Transverse colon (tissue), 4 donors: Measurements from ENCODE around the gene ACSL4. TPM values are rescaled to one million over a fixed set of nuclear protein-coding genes. Genes with fewer than 3 reads are reported as not detected.

Experiments
- DNase-seq: peaks from one replicate; pipeline ENCODE4 v3.0.0-alpha.2; 2019
- H3K27ac ChIP-seq, 4 donors: fragments of 200-600 bp; sonication (generic); 2 replicates each; pipeline ENCODE4 v1.5.1; 2016 to 2018; ENCODE audit warnings: inconsistent platforms in 4 of 4
- H3K27me3 ChIP-seq: fragments of 200-600 bp; sonication (generic); 2 replicates; pipeline ENCODE4 v1.5.1; 2017; ENCODE audit warnings: inconsistent platforms
- H3K36me3 ChIP-seq, 4 donors: fragments of 200-600 bp; sonication (generic); 2 replicates each; pipeline ENCODE4 v1.5.1; 2017 to 2019; ENCODE audit warnings: inconsistent platforms in 4 of 4
- H3K4me1 ChIP-seq, 4 donors: fragments of 200-600 bp; sonication (generic); 2 replicates each; pipeline ENCODE4 v1.5.1; 2017 to 2020; ENCODE audit warnings: inconsistent platforms in 4 of 4
- H3K4me3 ChIP-seq, 4 donors: fragments of 200-600 bp; sonication (generic); 1 replicate in 1 of 4; 2 replicates in 3 of 4; pipeline versions ENCODE4 v1.5.1 to v1.6.1; 2017 to 2019; ENCODE audit warnings: inconsistent platforms in 4 of 4
- H3K9me3 ChIP-seq, 2 donors: fragments of 200-600 bp; sonication (generic); 2 replicates each; pipeline ENCODE4 v1.5.1; 2017 to 2019; ENCODE audit warnings: inconsistent platforms in 2 of 2
- EP300 ChIP-seq: sonication (generic); formaldehyde crosslinking; IDR thresholded peaks from one replicate; pipeline ENCODE4 v1.6.1; 2017; ENCODE audit warnings: antibody characterized with exemption, low read depth
- POLR2A ChIP-seq: fragments of 450-650 bp; IDR thresholded peaks from one replicate; pipeline ENCODE4 v1.6.1; 2016; ENCODE audit warnings: antibody characterized with exemption, mild to moderate bottlenecking, moderate library complexity
- POLR2AphosphoS5 ChIP-seq, 3 donors: sonication (generic); formaldehyde crosslinking; IDR thresholded peaks; one replicate each; pipeline ENCODE4 v1.6.1; 2016; ENCODE audit warnings: antibody characterized with exemption in 3 of 3
- WGBS, 2 donors: methylation state at CpG; one replicate each; pipeline ENCODE4 v1.1.5; 2018; ENCODE audit warnings: low coverage in 1 of 2; 5-methylcytosine and 5-hydroxymethylcytosine counted together
- in situ Hi-C, 4 donors: fragments of 200-750 bp; cut with MboI; loops; one replicate each; pipeline versions ENCODE4 v1.15.0 to v1.15.1; 2017; ENCODE audit warnings: low sequenced_read_pairs in 3 of 4, low pct_ligation_motif_present in 1 of 4, low pct_unique_long_range_greater_than_20kb in 1 of 4
- intact Hi-C: fragments of 100-400 bp; cut with DNase I; formaldehyde crosslinking; loops from one replicate; pipeline ENCODE4 v1.15.1; 2023; ENCODE audit warnings: low total_unique reads
- total RNA-seq, 4 donors: library from RNA; depleted of rRNA; stranded (reverse); fragments of >200 nt; gene quantifications; one replicate each; pipeline ENCODE4 v1.1.0, GENCODE V29; 2016
- TF ChIP-seq, protein P1 (sequence below), 5 experiments: fragments of 200-600 bp in 3 of 5; fragments of 450-650 bp in 2 of 5; sonication (generic) in 3 of 5; IDR thresholded peaks; 1 replicate in 2 of 5; 2 replicates in 3 of 5; pipeline ENCODE4 v1.5.1; 2016 to 2017; ENCODE audit warnings: antibody characterized with exemption in 5 of 5, inconsistent platforms in 3 of 5, mild to moderate bottlenecking in 2 of 5, moderate library complexity in 1 of 5

Gene ACSL4
- total RNA-seq, 4 donors from 2014 or later = 8.2 to 20.8 (median 9.6) TPM

DNA sequence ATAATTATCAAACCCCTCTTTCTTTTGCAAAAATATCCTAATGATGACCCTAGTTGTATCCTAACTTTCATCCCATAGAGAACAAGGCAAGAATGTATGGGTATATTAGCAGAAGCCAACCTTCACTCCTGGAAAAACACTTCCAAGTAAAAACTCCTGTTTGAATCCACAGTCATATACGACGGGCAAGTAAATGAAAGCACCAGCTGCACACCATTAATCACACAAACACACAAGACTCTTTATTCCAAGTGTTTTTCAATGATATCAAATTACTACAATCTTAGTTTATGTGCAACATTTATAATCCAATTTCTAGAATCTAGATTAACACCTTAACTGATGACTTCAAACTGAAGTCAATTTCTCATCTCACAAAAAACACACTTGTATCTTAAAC lies 22.9 kb downstream of the ACSL4 start:
- intact Hi-C loops = no loop called here
- no peaks in the 10 kb centered on the region for H3K4me1 ChIP-seq
- in situ Hi-C loops = loop anchor here (10.0 to 25.0 kb wide), 2 partner anchors 145 to 152 kb away; no protein-coding TSS in a partner anchor

DNA sequence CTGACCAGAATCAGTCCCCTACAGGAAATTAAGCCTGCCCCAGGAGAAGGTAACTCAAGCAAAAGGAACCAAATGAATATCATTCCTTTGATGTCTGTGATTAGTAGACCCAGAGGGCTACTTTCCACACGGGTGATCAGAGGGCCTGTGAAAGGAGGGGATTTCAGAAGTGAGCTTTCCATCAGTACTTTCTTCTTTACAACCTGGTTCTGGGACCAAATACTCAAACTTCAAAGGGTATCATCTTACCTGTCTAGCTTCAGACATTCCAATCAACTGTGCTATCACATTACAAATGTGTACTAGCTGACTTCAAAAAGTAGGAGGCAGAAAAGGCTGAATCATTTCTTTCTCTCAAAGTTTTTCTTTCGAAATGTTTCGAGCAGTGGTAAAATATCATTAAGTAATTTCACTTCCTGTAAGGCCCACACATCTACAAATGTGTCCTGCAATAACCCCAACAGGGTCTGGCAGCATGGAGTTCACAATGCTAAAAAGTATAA lies 23.9 kb downstream of the ACSL4 start:
- no peaks in the 10 kb centered on the region for H3K9me3 ChIP-seq
- H3K27me3 ChIP-seq = no peaks in the 10 kb centered on the region
- no peak for DNase-seq
- no peak overlapping the region for H3K4me3 ChIP-seq
- TF ChIP-seq POLR2AphosphoS5 (IDR thresholded peaks at IDR 0.05) (no peak), POLR2A (no peak), EP300 (no peak)
- TF ChIP-seq, protein P1, sequence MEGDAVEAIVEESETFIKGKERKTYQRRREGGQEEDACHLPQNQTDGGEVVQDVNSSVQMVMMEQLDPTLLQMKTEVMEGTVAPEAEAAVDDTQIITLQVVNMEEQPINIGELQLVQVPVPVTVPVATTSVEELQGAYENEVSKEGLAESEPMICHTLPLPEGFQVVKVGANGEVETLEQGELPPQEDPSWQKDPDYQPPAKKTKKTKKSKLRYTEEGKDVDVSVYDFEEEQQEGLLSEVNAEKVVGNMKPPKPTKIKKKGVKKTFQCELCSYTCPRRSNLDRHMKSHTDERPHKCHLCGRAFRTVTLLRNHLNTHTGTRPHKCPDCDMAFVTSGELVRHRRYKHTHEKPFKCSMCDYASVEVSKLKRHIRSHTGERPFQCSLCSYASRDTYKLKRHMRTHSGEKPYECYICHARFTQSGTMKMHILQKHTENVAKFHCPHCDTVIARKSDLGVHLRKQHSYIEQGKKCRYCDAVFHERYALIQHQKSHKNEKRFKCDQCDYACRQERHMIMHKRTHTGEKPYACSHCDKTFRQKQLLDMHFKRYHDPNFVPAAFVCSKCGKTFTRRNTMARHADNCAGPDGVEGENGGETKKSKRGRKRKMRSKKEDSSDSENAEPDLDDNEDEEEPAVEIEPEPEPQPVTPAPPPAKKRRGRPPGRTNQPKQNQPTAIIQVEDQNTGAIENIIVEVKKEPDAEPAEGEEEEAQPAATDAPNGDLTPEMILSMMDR (IDR thresholded peaks at IDR 0.05) = no peak
- no peaks in the 10 kb centered on the region for H3K4me1 ChIP-seq
- H3K36me3 ChIP-seq = no peaks in the 10 kb centered on the region
- in situ Hi-C loops (loop anchor here in 3 of 4 donors (25.0 kb wide), 1 partner anchor 153 kb away; no protein-coding TSS in a partner anchor), intact Hi-C loops (no loop called here)
- 47% methylated on average over 3 of the region's 3 CpGs; no CpG with 5 or more reads in 1 of the 2 donors for WGBS, 2 donors
- peak overlapping the region; percentile 23 to 45 (median 39) for H3K27ac ChIP-seq

More for the DNA sequence above, 22.9 kb downstream of the ACSL4 start:
- Histone ChIP-seq H3K4me3 (no peak overlapping the region), H3K36me3 (no peaks in the 10 kb centered on the region), H3K9me3 (no peaks in the 10 kb centered on the region), H3K27ac (no peak overlapping the region), H3K27me3 (no peaks in the 10 kb centered on the region)
- 50 to 60% methylated on average over 2 of the region's 2 CpGs for WGBS, 2 donors
- no peak for TF ChIP-seq EP300
- TF ChIP-seq, protein P1 (IDR thresholded peaks at IDR 0.05) = no peak
- no peak for TF ChIP-seq POLR2AphosphoS5 (IDR thresholded peaks at IDR 0.05)
- no peak for TF ChIP-seq POLR2A
- DNase-seq = no peak

DNA sequence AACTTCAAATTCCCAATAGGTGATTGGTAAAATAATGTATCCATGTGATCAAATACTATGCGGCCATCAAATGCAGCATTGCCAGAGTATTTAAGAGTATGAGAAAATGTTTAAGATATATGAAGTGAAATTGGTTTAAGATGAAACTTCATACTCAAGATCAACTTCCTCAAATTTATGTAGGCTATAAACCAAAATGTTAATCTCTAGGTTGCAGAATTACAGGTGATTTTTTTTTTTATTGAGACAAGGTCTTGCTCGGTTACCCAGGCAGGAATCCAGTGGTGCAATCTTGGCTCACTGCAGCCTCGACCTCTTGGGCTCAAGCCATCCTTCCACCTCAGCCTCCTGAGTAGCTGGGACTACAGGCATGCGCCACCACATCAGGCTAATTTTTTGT lies 25.3 kb downstream of the ACSL4 start:
- Histone ChIP-seq H3K4me3 (no peak overlapping the region), H3K27me3 (no peaks in the 10 kb centered on the region), H3K36me3 (no peaks in the 10 kb centered on the region), H3K27ac (no peak overlapping the region), H3K9me3 (no peaks in the 10 kb centered on the region), H3K4me1 (no peaks in the 10 kb centered on the region)
- intact Hi-C loops (no loop called here), in situ Hi-C loops (loop anchor here in 3 of 4 donors (25.0 kb wide), 1 partner anchor 155 kb away; no protein-coding TSS in a partner anchor)
- no peak for TF ChIP-seq POLR2A
- TF ChIP-seq POLR2AphosphoS5 (IDR thresholded peaks at IDR 0.05) = no peak
- TF ChIP-seq, protein P1 (IDR thresholded peaks at IDR 0.05) = no peak
- TF ChIP-seq EP300 = no peak
- DNase-seq = no peak
- 65% methylated on average over 4 of the region's 4 CpGs; no CpG with 5 or more reads in 1 of the 2 donors for WGBS, 2 donors

DNA sequence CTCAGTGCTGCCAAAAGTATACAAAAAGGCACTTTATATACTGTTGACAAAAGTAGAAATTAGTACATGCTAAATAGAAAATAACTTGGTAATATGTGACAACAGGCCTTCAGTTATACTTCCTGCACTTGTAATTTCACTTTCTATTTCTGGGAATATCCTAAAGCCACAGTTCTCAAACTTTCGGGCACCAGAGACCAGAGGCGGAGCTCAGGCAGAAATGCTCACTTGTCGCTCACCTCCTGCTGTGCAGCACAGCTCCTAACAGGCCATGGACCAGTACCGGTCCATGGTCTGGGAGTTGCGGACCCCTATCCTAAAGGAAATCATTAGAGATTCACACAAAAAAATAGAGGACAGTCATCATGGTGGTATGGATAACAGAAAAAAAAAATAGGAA lies 25.7 kb downstream of the ACSL4 start:
- DNase-seq = no peak
- no peak overlapping the region for H3K4me3 ChIP-seq
- H3K27me3 ChIP-seq = no peaks in the 10 kb centered on the region
- no peaks in the 10 kb centered on the region for H3K36me3 ChIP-seq
- no peak overlapping the region for H3K27ac ChIP-seq
- intact Hi-C loops (no loop called here), in situ Hi-C loops (loop anchor here in 3 of 4 donors (25.0 kb wide), 1 partner anchor 155 kb away; no protein-coding TSS in a partner anchor)
- 49 to 69% methylated on average over 5 of the region's 5 CpGs for WGBS, 2 donors
- H3K9me3 ChIP-seq = no peaks in the 10 kb centered on the region
- no peaks in the 10 kb centered on the region for H3K4me1 ChIP-seq
- TF ChIP-seq POLR2A (no peak), POLR2AphosphoS5 (IDR thresholded peaks at IDR 0.05) (no peak), EP300 (no peak)
- TF ChIP-seq, protein P1 (IDR thresholded peaks at IDR 0.05) = no peak
